GM23338 (cell line): ENCODE data around the gene DOCK3. TPM values are rescaled to one million over a fixed set of nuclear protein-coding genes. Genes with fewer than 3 reads are reported as not detected.
"Not testable (repeated sequence)": the region's sequence is repeated elsewhere in the genome, so short reads cannot be mapped to it uniquely, and the experiment has no call there.

Experiments
- ATAC-seq: fragments of 200-7000 bp; cut with Tn5 transposase; 3 replicates; pipeline ENCODE4 v1.9.1; 2020
- DNase-seq: peaks from one replicate; pipeline ENCODE4 v3.0.0-alpha.2; 2015; ENCODE audit warnings: low spot score
- H2AFZ ChIP-seq: fragments of 200-600 bp; sonication (generic); 2 replicates; pipeline ENCODE4 v1.8.0; 2016; ENCODE audit warnings: antibody characterized with exemption, mild to moderate bottlenecking, moderate library complexity
- H3F3A ChIP-seq: fragments of 200-600 bp; sonication (generic); replicated peaks from 2 replicates; pipeline ENCODE4 v1.8.0; 2017; ENCODE audit warnings: antibody characterized with exemption, mixed run types, low read depth
- H3K27ac ChIP-seq: fragments of 200-600 bp; sonication (generic); 2 replicates; pipeline ENCODE4 v1.6.1; 2016; ENCODE audit warnings: low read depth
- H3K27me3 ChIP-seq: fragments of 200-600 bp; sonication (generic); 2 replicates; pipeline ENCODE4 v1.8.0; 2016; ENCODE audit warnings: mild to moderate bottlenecking, mixed run types, moderate library complexity; ENCODE audit not compliant: insufficient read depth
- H3K36me3 ChIP-seq: fragments of 200-600 bp; sonication (generic); 2 replicates; pipeline ENCODE4 v1.8.0; 2016; ENCODE audit warnings: mild to moderate bottlenecking; ENCODE audit not compliant: insufficient read depth
- H3K4me1 ChIP-seq: fragments of 200-600 bp; sonication (generic); 2 replicates; pipeline ENCODE4 v1.8.0; 2016; ENCODE audit warnings: mild to moderate bottlenecking, moderate library complexity; ENCODE audit not compliant: insufficient read depth
- H3K4me2 ChIP-seq: fragments of 200-600 bp; sonication (generic); 2 replicates; pipeline ENCODE4 v1.7.1; 2017; ENCODE audit warnings: mixed run types
- H3K4me3 ChIP-seq: fragments of 200-600 bp; sonication (generic); 2 replicates; pipeline ENCODE4 v1.6.1; 2016; ENCODE audit warnings: mixed run types
- H3K79me2 ChIP-seq: fragments of 200-600 bp; sonication (generic); replicated peaks from 2 replicates; pipeline ENCODE4 v1.8.0; 2017; ENCODE audit warnings: mild to moderate bottlenecking; ENCODE audit not compliant: insufficient read depth
- H3K9me2 ChIP-seq: fragments of 200-600 bp; sonication (generic); 2 replicates; pipeline ENCODE4 v1.8.0; 2017; ENCODE audit not compliant: insufficient read depth
- H4K20me1 ChIP-seq: fragments of 200-600 bp; sonication (generic); replicated peaks from 2 replicates; pipeline ENCODE4 v1.8.0; 2017; ENCODE audit warnings: mild to moderate bottlenecking; ENCODE audit not compliant: insufficient read depth
- H3K27ac Mint-ChIP-seq: 2 replicates; pipeline ENCODE4 v1.8.0; 2020; ENCODE audit warnings: inconsistent platforms, mild to moderate bottlenecking, moderate library complexity, mixed read lengths
- H3K27me3 Mint-ChIP-seq: 3 replicates; pipeline ENCODE4 v1.8.0; 2022; ENCODE audit warnings: low read depth, mild to moderate bottlenecking, moderate library complexity, mixed read lengths, inconsistent platforms; ENCODE audit not compliant: insufficient read depth, poor library complexity
- H3K36me3 Mint-ChIP-seq: 3 replicates; pipeline ENCODE4 v1.8.0; 2021; ENCODE audit warnings: low read depth, mild to moderate bottlenecking, inconsistent platforms, moderate library complexity, mixed read lengths
- H3K4me1 Mint-ChIP-seq: 3 replicates; pipeline ENCODE4 v1.8.0; 2020; ENCODE audit warnings: mild to moderate bottlenecking, inconsistent platforms, mixed read lengths
- H3K4me3 Mint-ChIP-seq: 3 replicates; pipeline ENCODE4 v1.8.0; 2021; ENCODE audit warnings: moderate library complexity, mild to moderate bottlenecking, inconsistent platforms, mixed read lengths
- H3K9me3 Mint-ChIP-seq: 3 replicates; pipeline ENCODE4 v1.8.0; 2020; ENCODE audit warnings: moderate library complexity, mild to moderate bottlenecking, inconsistent platforms, mixed read lengths
- CREB1 ChIP-seq: fragments of 250-450 bp; sonication (Bioruptor Pico); IDR thresholded peaks from 2 replicates; pipeline ENCODE4 v1.5.0; 2020; ENCODE audit warnings: low read depth, mild to moderate bottlenecking, moderate library complexity
- CTCF ChIP-seq, 2 experiments: fragments of 200-600 bp in 1 of 2; sonication (generic) in 1 of 2; conservative IDR thresholded peaks; 2 replicates each; pipeline versions ENCODE4 v1.5.1 to v1.6.1; 2016 to 2017; ENCODE audit warnings: antibody characterized with exemption in 2 of 2, low read depth in 2 of 2, mild to moderate bottlenecking in 2 of 2, moderate library complexity in 1 of 2
- ETS1 ChIP-seq: IDR thresholded peaks from 2 replicates; pipeline ENCODE4 v1.6.1; 2016; ENCODE audit warnings: antibody characterized with exemption
- EZH2 ChIP-seq: fragments of 200-600 bp; sonication (generic); IDR thresholded peaks from one replicate; pipeline ENCODE4 v1.8.0; 2017; ENCODE audit warnings: antibody characterized with exemption, mild to moderate bottlenecking, low read depth; ENCODE audit not compliant: unreplicated experiment
- EZH2phosphoT487 ChIP-seq: fragments of 200-600 bp; sonication (generic); IDR thresholded peaks from one replicate; pipeline ENCODE4 v1.8.1; 2018; ENCODE audit warnings: antibody characterized with exemption; ENCODE audit not compliant: unreplicated experiment
- JUNB ChIP-seq: IDR thresholded peaks from one replicate; pipeline ENCODE4 v1.6.1; 2016; ENCODE audit warnings: antibody characterized with exemption; ENCODE audit not compliant: unreplicated experiment
- NANOG ChIP-seq: IDR thresholded peaks from 2 replicates; pipeline ENCODE4 v1.6.1; 2016; ENCODE audit warnings: antibody characterized with exemption, borderline replicate concordance
- POLR2AphosphoS5 ChIP-seq: IDR thresholded peaks from 2 replicates; pipeline ENCODE4 v1.6.1; 2016; ENCODE audit warnings: antibody characterized with exemption, low read depth
- REST ChIP-seq: IDR thresholded peaks from one replicate; pipeline ENCODE4 v1.6.1; 2018; ENCODE audit warnings: antibody characterized with exemption; ENCODE audit not compliant: unreplicated experiment
- STAT1 ChIP-seq: IDR thresholded peaks from one replicate; pipeline ENCODE4 v1.6.1; 2016; ENCODE audit warnings: antibody characterized with exemption; ENCODE audit not compliant: unreplicated experiment
- ZNF114 ChIP-seq: fragments of 250-450 bp; sonication (Bioruptor Pico); IDR thresholded peaks from 2 replicates; pipeline ENCODE4 v1.5.0; 2020; ENCODE audit warnings: mild to moderate bottlenecking, moderate library complexity
- ZNF331 ChIP-seq: fragments of 250-450 bp; sonication (Bioruptor Pico); IDR thresholded peaks from 2 replicates; pipeline ENCODE4 v1.5.0; 2020; ENCODE audit warnings: low read depth, mild to moderate bottlenecking, moderate library complexity
- polyA plus RNA-seq: library from polyadenylated mRNA; unstranded; fragments of >200 nt; fragmentation: Nextera tagmentation; extraction: Ambion mirVana; gene quantifications from 2 replicates; pipeline ENCODE4 v1.2.1, GENCODE V29; 2016
- total RNA-seq: library from RNA; depleted of rRNA; stranded (reverse); fragments of >200 nt; shearing (Covaris generic); gene quantifications from 2 replicates; pipeline ENCODE4 v1.2.3, GENCODE V29; 2014

DOCK3 gene
- total and polyA plus RNA-seq, 2 experiments from 2014 or later, result 2.4 to 5.6 TPM

GRCh38 chr3:51362476-51362875, 687.7 kb downstream of the DOCK3 start:
- H3K4me3 Mint-ChIP-seq, result no peak overlapping the region
- TF ChIP-seq EZH2, result no peak
- TF ChIP-seq NANOG, result no peak
- no peak for TF ChIP-seq ZNF114 (CRISPR knock-in tag)
- TF ChIP-seq POLR2AphosphoS5, result no peak
- no peak for TF ChIP-seq STAT1
- TF ChIP-seq EZH2phosphoT487, result no peak
- TF ChIP-seq REST, result no peak
- H3K27ac ChIP-seq, result no peak overlapping the region
- no peak overlapping the region for H3K4me2 ChIP-seq
- H3K9me3 Mint-ChIP-seq, result peaks cover 10% of the 10 kb centered on the region
- no peaks in the 10 kb centered on the region for H3K4me1 Mint-ChIP-seq
- no peak overlapping the region for H3K27ac Mint-ChIP-seq
- ATAC-seq, result no peak
- no peaks in the 10 kb centered on the region for H3K27me3 ChIP-seq
- H3K4me3 ChIP-seq, result no peak overlapping the region
- no peaks in the 10 kb centered on the region for H3F3A ChIP-seq
- H3K36me3 Mint-ChIP-seq, result peaks cover 12% of the 10 kb centered on the region
- no peaks in the 10 kb centered on the region for H3K4me1 ChIP-seq
- no peak for DNase-seq
- no peaks in the 10 kb centered on the region for H3K36me3 ChIP-seq
- peaks cover 3% of the 10 kb centered on the region for H3K27me3 Mint-ChIP-seq
- no peaks in the 10 kb centered on the region for H3K79me2 ChIP-seq
- no peak overlapping the region for H2AFZ ChIP-seq
- no peaks in the 10 kb centered on the region for H3K9me2 ChIP-seq
- no peaks in the 10 kb centered on the region for H4K20me1 ChIP-seq

GRCh38 chr3:51368276-51368675, 693.5 kb downstream of the DOCK3 start:
- not testable (repeated sequence) for H3K79me2 ChIP-seq, H3K27ac Mint-ChIP-seq, DNase-seq, H3K27me3 Mint-ChIP-seq, H3K27me3 ChIP-seq, H3K4me2 ChIP-seq, H3K4me3 Mint-ChIP-seq, H3K4me1 Mint-ChIP-seq, H3K27ac ChIP-seq, H3K4me3 ChIP-seq, H3K36me3 ChIP-seq, H3K4me1 ChIP-seq, H3K9me2 ChIP-seq, H2AFZ ChIP-seq, ATAC-seq, H3F3A ChIP-seq, H4K20me1 ChIP-seq
- peaks cover 21% of the 10 kb centered on the region for H3K9me3 Mint-ChIP-seq
- peaks cover 22% of the 10 kb centered on the region for H3K36me3 Mint-ChIP-seq

GRCh38 chr3:51371943-51372557, 697.3 kb downstream of the DOCK3 start:
- Histone ChIP-seq H3K27ac (no peak overlapping the region), H3K4me1 (no peaks in the 10 kb centered on the region), H2AFZ (no peak overlapping the region), H3K79me2 (no peaks in the 10 kb centered on the region), H3K4me3 (no peak overlapping the region), H3K4me2 (no peak overlapping the region), H3K27me3 (no peaks in the 10 kb centered on the region), H3F3A (no peaks in the 10 kb centered on the region), H3K36me3 (peaks cover 3% of the 10 kb centered on the region; the same call in 1 of the 2 replicates), H3K9me2 (no peaks in the 10 kb centered on the region), H4K20me1 (no peaks in the 10 kb centered on the region)
- TF ChIP-seq ETS1 (no peak), POLR2AphosphoS5 (no peak), STAT1 (no peak), ZNF331 (CRISPR knock-in tag) (no peak), NANOG (no peak), EZH2 (no peak), CREB1 (no peak), JUNB (no peak), CTCF (conservative IDR thresholded peaks at IDR 0.05; ENCODE audit: low read depth in 2 of 2) (peak; percentile 76 to 83)
- ATAC-seq, result peak; percentile 85
- DNase-seq, result peak; percentile 92
- peaks cover 1% of the 10 kb centered on the region for H3K27me3 Mint-ChIP-seq
- H3K9me3 Mint-ChIP-seq, result peaks cover 15% of the 10 kb centered on the region
- H3K36me3 Mint-ChIP-seq, result peaks cover 16% of the 10 kb centered on the region
- H3K4me3 Mint-ChIP-seq, result no peak overlapping the region
- no peaks in the 10 kb centered on the region for H3K4me1 Mint-ChIP-seq
- H3K27ac Mint-ChIP-seq, result no peak overlapping the region
